ENCODE data around the gene TRIM62. TPM values are rescaled to one million over a fixed set of nuclear protein-coding genes. Genes with fewer than 3 reads are reported as not detected.

Gene TRIM62
- total and polyA plus RNA-seq, 7 donors: 4.0 to 14.2 (median 5.5) TPM

- Histone ChIP-seq H3K27ac (no peak overlapping the region), H3K4me3 (no peak overlapping the region), H3K4me1 (peaks cover 14% of the 10 kb centered on the region), H3K9me3 (no peaks in the 10 kb centered on the region), H3K36me3 (ENCODE audit: insufficient read depth in 1 of 2, low read depth in 1 of 2) (peaks cover 0 to 5% of the 10 kb centered on the region in 2 donors), H3K27me3 (ENCODE audit: insufficient read depth in 3 of 3, low read length in 2 of 3) (peaks cover 0 to 3% (median 0%) of the 10 kb centered on the region in 3 donors)
- ATAC-seq (no peak), DNase-seq (no peak)
- no peak for TF ChIP-seq CTCF (IDR thresholded peaks at IDR 0.05)
- intact Hi-C loops (cut with DNase I): loop anchor here in 1 of 2 donors (10.0 kb wide), 1 partner anchor 242 kb away; no protein-coding TSS in a partner anchor
- 63 to 71% (median 65%) methylated on average over 3 of the region's 3 CpGs for WGBS, 3 donors
These were observed 58.6 kb downstream of the TRIM62 start for GRCh38 chr1:33123266-33123665.

GRCh38 chr1:33122483-33123178 lies 59.2 kb downstream of the TRIM62 start:
- no peak for ATAC-seq
- Histone ChIP-seq H3K4me1 (peaks cover 8% of the 10 kb centered on the region), H3K27me3 (ENCODE audit: insufficient read depth in 3 of 3, low read length in 2 of 3) (peaks cover 0 to 3% (median 0%) of the 10 kb centered on the region in 3 donors), H3K36me3 (ENCODE audit: insufficient read depth in 1 of 2, low read depth in 1 of 2) (peaks cover 0 to 5% of the 10 kb centered on the region in 2 donors), H3K9me3 (no peaks in the 10 kb centered on the region), H3K27ac (no peak overlapping the region), H3K4me3 (no peak overlapping the region)
- TF ChIP-seq CTCF (IDR thresholded peaks at IDR 0.05): no peak
- no peak for DNase-seq
- intact Hi-C loops (cut with DNase I): loop anchor here in 1 of 2 donors (10.0 kb wide), 1 partner anchor 242 kb away; no protein-coding TSS in a partner anchor
- WGBS, 3 donors: 51 to 59% (median 58%) methylated on average over 7 of the region's 7 CpGs

DNA sequence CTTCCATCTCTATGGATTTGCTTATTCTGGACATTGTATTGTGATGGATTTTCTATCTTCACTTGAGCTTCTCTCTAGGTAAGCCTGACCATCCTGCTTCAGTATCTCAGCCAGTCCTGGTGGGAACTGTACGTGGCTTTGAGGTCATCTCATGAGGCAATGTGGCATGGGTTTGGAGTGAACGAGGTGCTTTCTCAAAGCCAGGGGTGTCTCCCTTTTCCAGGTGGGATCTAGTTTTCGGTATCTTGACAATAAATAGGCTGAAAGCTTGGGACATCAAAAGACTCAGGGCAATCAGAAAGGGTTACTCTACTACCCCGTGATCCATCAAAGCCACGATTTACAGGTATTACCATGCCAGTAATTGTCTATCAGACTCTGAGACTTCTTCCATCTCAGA lies 60.1 kb downstream of the TRIM62 start:
- H3K4me3 ChIP-seq: no peak overlapping the region
- ATAC-seq (no peak), DNase-seq (no peak)
- intact Hi-C loops (cut with DNase I): loop anchor here in 1 of 2 donors (10.0 kb wide), 1 partner anchor 243 kb away; no protein-coding TSS in a partner anchor
- H3K36me3 ChIP-seq (ENCODE audit: insufficient read depth in 1 of 2, low read depth in 1 of 2): peaks cover 0 to 5% of the 10 kb centered on the region in 2 donors
- H3K9me3 ChIP-seq: no peaks in the 10 kb centered on the region
- no peak for TF ChIP-seq CTCF (IDR thresholded peaks at IDR 0.05)
- H3K27me3 ChIP-seq (ENCODE audit: insufficient read depth in 3 of 3, low read length in 2 of 3): peaks cover 0 to 3% (median 0%) of the 10 kb centered on the region in 3 donors
- H3K27ac ChIP-seq: no peak overlapping the region
- H3K4me1 ChIP-seq: peaks cover 6% of the 10 kb centered on the region
- 78 to 84% (median 81%) methylated on average over 5 of the region's 5 CpGs for WGBS, 3 donors

- TF ChIP-seq CTCF (IDR thresholded peaks at IDR 0.05): no peak
- Histone ChIP-seq H3K27me3 (ENCODE audit: insufficient read depth in 3 of 3, low read length in 2 of 3) (peaks cover 0 to 3% (median 0%) of the 10 kb centered on the region in 3 donors), H3K4me1 (no peaks in the 10 kb centered on the region), H3K27ac (no peak overlapping the region), H3K9me3 (no peaks in the 10 kb centered on the region), H3K4me3 (no peak overlapping the region), H3K36me3 (ENCODE audit: insufficient read depth in 1 of 2, low read depth in 1 of 2) (peaks cover 0 to 5% of the 10 kb centered on the region in 2 donors)
- 81 to 82% (median 81%) methylated on average over 8 of the region's 8 CpGs for WGBS, 3 donors
- intact Hi-C loops (cut with DNase I): loop anchor here in 1 of 2 donors (10.0 kb wide), 1 partner anchor 244 kb away; no protein-coding TSS in a partner anchor
- DNase-seq: no peak
- ATAC-seq: no peak
These were observed 61.2 kb downstream of the TRIM62 start for GRCh38 chr1:33120436-33121231.

All from psoas muscle (tissue), 8 donors.